Measurements from ENCODE around the gene SNX8.

SNX8 gene

GRCh38 chr7:2212906-2213305 is 101.3 kb downstream of the SNX8 start:
- Histone ChIP-seq H3K4me1 (ENCODE audit: low read depth, poor library complexity, severe bottlenecking) (no peaks in the 10 kb centered on the region), H3K79me2 (ENCODE audit: insufficient read depth, low read depth) (no peaks in the 10 kb centered on the region), H3K4me3 (IDR thresholded peaks at IDR 0.05; ENCODE audit: insufficient read depth, low read depth, low read length) (no peak overlapping the region), H2AFZ (ENCODE audit: low read depth) (no peak overlapping the region), H4K20me1 (ENCODE audit: insufficient read depth) (no peaks in the 10 kb centered on the region), H3K4me2 (no peak overlapping the region), H3K9ac (no peak overlapping the region), H3K27ac (no peak overlapping the region), H3K36me3 (ENCODE audit: insufficient read depth) (peaks cover 10% of the 10 kb centered on the region; the same call in 1 of the 2 replicates), H3K27me3 (ENCODE audit: insufficient read depth, low read depth) (no peaks in the 10 kb centered on the region)
- TF ChIP-seq CTCF (conservative IDR thresholded peaks at IDR 0.05; ENCODE audit: low read depth, low read length) = no peak

GRCh38 chr7:2211926-2212325 is 102.3 kb downstream of the SNX8 start:
- H3K36me3 ChIP-seq (ENCODE audit: insufficient read depth) = peaks cover 4% of the 10 kb centered on the region; the same call in 1 of the 2 replicates

GRCh38 chr7:2211259-2211880 is 102.9 kb downstream of the SNX8 start:
- Histone ChIP-seq H2AFZ (ENCODE audit: low read depth) (no peak overlapping the region), H3K4me2 (no peak overlapping the region), H3K4me1 (ENCODE audit: low read depth, poor library complexity, severe bottlenecking) (no peaks in the 10 kb centered on the region), H3K36me3 (ENCODE audit: insufficient read depth) (peaks cover 4% of the 10 kb centered on the region; the same call in 1 of the 2 replicates), H3K79me2 (ENCODE audit: insufficient read depth, low read depth) (no peaks in the 10 kb centered on the region), H3K9ac (no peak overlapping the region), H3K27ac (no peak overlapping the region), H3K27me3 (ENCODE audit: insufficient read depth, low read depth) (no peaks in the 10 kb centered on the region), H3K4me3 (IDR thresholded peaks at IDR 0.05; ENCODE audit: insufficient read depth, low read depth, low read length) (no peak overlapping the region), H4K20me1 (ENCODE audit: insufficient read depth) (no peaks in the 10 kb centered on the region)
- TF ChIP-seq CTCF (conservative IDR thresholded peaks at IDR 0.05; ENCODE audit: low read depth, low read length) = no peak

More at GRCh38 chr7:2211926-2212325, 102.3 kb downstream of the SNX8 start:
- Histone ChIP-seq H2AFZ (ENCODE audit: low read depth) (no peak overlapping the region), H3K27ac (no peak overlapping the region), H3K4me3 (IDR thresholded peaks at IDR 0.05; ENCODE audit: insufficient read depth, low read depth, low read length) (no peak overlapping the region), H3K4me1 (ENCODE audit: low read depth, poor library complexity, severe bottlenecking) (no peaks in the 10 kb centered on the region), H3K27me3 (ENCODE audit: insufficient read depth, low read depth) (no peaks in the 10 kb centered on the region), H3K79me2 (ENCODE audit: insufficient read depth, low read depth) (no peaks in the 10 kb centered on the region), H4K20me1 (ENCODE audit: insufficient read depth) (no peaks in the 10 kb centered on the region), H3K9ac (no peak overlapping the region), H3K4me2 (no peak overlapping the region)
- TF ChIP-seq CTCF (conservative IDR thresholded peaks at IDR 0.05; ENCODE audit: low read depth, low read length) = no peak

GRCh38 chr7:2210551-2211258 is 103.5 kb downstream of the SNX8 start:
- no peak overlapping the region for H3K4me3 ChIP-seq (IDR thresholded peaks at IDR 0.05; ENCODE audit: insufficient read depth, low read depth, low read length)
- H2AFZ ChIP-seq (ENCODE audit: low read depth) = no peak overlapping the region
- no peaks in the 10 kb centered on the region for H3K79me2 ChIP-seq (ENCODE audit: insufficient read depth, low read depth)
- H3K9ac ChIP-seq = no peak overlapping the region
- H3K36me3 ChIP-seq (ENCODE audit: insufficient read depth) = peaks cover 4% of the 10 kb centered on the region; the same call in 1 of the 2 replicates
- no peaks in the 10 kb centered on the region for H3K27me3 ChIP-seq (ENCODE audit: insufficient read depth, low read depth)
- TF ChIP-seq CTCF (conservative IDR thresholded peaks at IDR 0.05; ENCODE audit: low read depth, low read length) = no peak
- H3K4me1 ChIP-seq (ENCODE audit: low read depth, poor library complexity, severe bottlenecking) = no peaks in the 10 kb centered on the region
- H4K20me1 ChIP-seq (ENCODE audit: insufficient read depth) = no peaks in the 10 kb centered on the region
- H3K4me2 ChIP-seq = no peak overlapping the region
- H3K27ac ChIP-seq = no peak overlapping the region

Measured in KMS-11 (cell line).